Uterus (tissue), 2 donors: ENCODE data around the gene MALAT1.
"Not testable (repeated sequence)": the region's sequence is repeated elsewhere in the genome, so short reads cannot be mapped to it uniquely, and the experiment has no call there.

Source experiments
- POLR2A ChIP-seq, 2 donors: fragments of 450-650 bp; IDR thresholded peaks; one replicate each; pipeline ENCODE4 v1.6.1; 2016; ENCODE audit warnings: antibody characterized with exemption in 2 of 2, mild to moderate bottlenecking in 1 of 2, moderate library complexity in 1 of 2
- TF ChIP-seq, protein P1 (sequence below), 4 experiments: fragments of 200-600 bp in 2 of 4; fragments of 450-650 bp in 2 of 4; sonication (generic) in 2 of 4; IDR thresholded peaks; one replicate each; pipeline ENCODE4 v1.5.1; 2016 to 2019; ENCODE audit warnings: antibody characterized with exemption in 4 of 4, mild to moderate bottlenecking in 2 of 4, moderate library complexity in 1 of 4

DNA sequence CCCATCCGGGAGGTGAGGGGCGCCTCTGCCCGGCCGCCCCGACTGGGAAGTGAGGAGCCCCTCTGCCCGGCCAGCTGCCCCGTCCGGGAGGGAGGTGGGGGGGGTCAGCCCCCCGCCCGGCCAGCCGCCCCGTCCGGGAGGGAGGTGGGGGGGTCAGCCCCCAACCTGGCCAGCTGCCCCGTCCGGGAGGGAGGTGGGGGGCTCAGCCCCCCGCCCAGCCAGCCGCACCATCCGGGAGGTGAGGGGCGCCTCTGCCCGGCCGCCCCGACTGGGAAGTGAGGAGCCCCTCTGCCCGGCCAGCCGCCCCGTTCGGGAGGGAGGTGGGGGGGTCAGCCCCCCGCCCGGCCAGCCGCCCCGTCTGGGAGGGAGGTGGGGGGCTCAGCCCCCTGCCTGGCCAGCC lies 47.5 kb upstream of the MALAT1 start:
- TF ChIP-seq POLR2A (IDR thresholded peaks at IDR 0.05), result not testable (repeated sequence)
- TF ChIP-seq, protein P1, sequence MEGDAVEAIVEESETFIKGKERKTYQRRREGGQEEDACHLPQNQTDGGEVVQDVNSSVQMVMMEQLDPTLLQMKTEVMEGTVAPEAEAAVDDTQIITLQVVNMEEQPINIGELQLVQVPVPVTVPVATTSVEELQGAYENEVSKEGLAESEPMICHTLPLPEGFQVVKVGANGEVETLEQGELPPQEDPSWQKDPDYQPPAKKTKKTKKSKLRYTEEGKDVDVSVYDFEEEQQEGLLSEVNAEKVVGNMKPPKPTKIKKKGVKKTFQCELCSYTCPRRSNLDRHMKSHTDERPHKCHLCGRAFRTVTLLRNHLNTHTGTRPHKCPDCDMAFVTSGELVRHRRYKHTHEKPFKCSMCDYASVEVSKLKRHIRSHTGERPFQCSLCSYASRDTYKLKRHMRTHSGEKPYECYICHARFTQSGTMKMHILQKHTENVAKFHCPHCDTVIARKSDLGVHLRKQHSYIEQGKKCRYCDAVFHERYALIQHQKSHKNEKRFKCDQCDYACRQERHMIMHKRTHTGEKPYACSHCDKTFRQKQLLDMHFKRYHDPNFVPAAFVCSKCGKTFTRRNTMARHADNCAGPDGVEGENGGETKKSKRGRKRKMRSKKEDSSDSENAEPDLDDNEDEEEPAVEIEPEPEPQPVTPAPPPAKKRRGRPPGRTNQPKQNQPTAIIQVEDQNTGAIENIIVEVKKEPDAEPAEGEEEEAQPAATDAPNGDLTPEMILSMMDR (IDR thresholded peaks at IDR 0.05), result not testable (repeated sequence)
